ENCODE results near the gene DSG3.

- TF ChIP-seq POLR2A (IDR thresholded peaks at IDR 0.05), result no peak
- TF ChIP-seq CTCF (IDR thresholded peaks at IDR 0.05), result no peak
Measured at GRCh38 chr18:31420524-31420923, 27.0 kb upstream of the DSG3 start.
